PFSK-1 (cell line): ENCODE results near the gene SUZ12. TPM values are rescaled to one million over a fixed set of nuclear protein-coding genes. Genes with fewer than 3 reads are reported as not detected.

ENCODE experiments used
- FOXP2 ChIP-seq: optimal IDR thresholded peaks from 2 replicates; pipeline ENCODE3; 2011; ENCODE audit warnings: borderline replicate concordance, control low read depth, inconsistent platforms; ENCODE audit not compliant: insufficient read depth; ENCODE audit errors: extremely low read length, extremely low read depth
- POLR2AphosphoS5 ChIP-seq: IDR thresholded peaks from 2 replicates; pipeline ENCODE4 v1.6.1; 2012; ENCODE audit warnings: low read depth, mild to moderate bottlenecking, control low read depth, low read length, moderate library complexity
- REST ChIP-seq, 2 experiments: IDR thresholded peaks; 2 replicates each; pipeline versions ENCODE4 v1.6.1 to v1.8.0; 2011 to 2012; ENCODE audit warnings: low read depth in 2 of 2, low read length in 2 of 2, control low read depth in 1 of 2, inconsistent platforms in 1 of 2, mild to moderate bottlenecking in 1 of 2, moderate library complexity in 1 of 2; ENCODE audit not compliant: insufficient read depth in 1 of 2
- SIN3A ChIP-seq: IDR thresholded peaks from 2 replicates; pipeline ENCODE4 v1.6.1; 2012; ENCODE audit warnings: mild to moderate bottlenecking, low read length, moderate library complexity, borderline replicate concordance; ENCODE audit not compliant: insufficient read depth
- TAF1 ChIP-seq: IDR thresholded peaks from 2 replicates; pipeline ENCODE4 v1.6.1; 2012; ENCODE audit warnings: low read length, control low read depth, borderline replicate concordance; ENCODE audit not compliant: insufficient read depth
- polyA plus RNA-seq: library from polyadenylated mRNA; unstranded; fragments of >200 nt; gene quantifications from one replicate; pipeline ENCODE4 v1.2.1, GENCODE V29; 2012; ENCODE audit warnings: low read depth, missing spikeins; ENCODE audit not compliant: insufficient read length

SUZ12 gene
- polyA plus RNA-seq: 15.5 TPM

- peak; percentile 81 for TF ChIP-seq POLR2AphosphoS5
- TF ChIP-seq TAF1: peak; percentile 44; the same call in 1 of the 2 replicates
These were observed at the start of gene SUZ12 for GRCh38 chr17:31936615-31937609. SUZ12 (plus strand) TSS chr17:31937007; CDS start chr17:31937247, 240 bp downstream.

DNA sequence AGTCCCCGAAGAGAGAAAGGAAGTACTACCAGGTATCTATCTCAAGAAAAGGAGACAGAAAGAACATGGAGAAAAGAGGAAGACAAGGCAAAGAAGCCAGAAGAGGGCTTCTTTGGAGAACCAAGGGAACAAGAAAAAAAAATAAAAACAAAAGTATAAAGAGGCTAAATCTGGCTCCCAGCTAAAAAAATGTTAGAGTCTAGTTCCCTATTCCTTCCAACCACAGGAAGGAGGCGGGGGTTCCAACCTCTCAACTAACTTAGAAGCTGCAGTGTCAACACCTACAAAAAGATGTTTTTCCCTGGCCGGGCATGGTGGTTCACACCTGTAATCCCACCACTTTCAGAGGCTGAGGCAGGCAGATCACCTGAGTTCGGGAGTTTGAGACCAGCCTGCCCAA, 48.7 kb upstream of the SUZ12 start:
- TF ChIP-seq REST (IDR thresholded peaks at IDR 0.05; ENCODE audit: insufficient read depth in 1 of 2, low read depth in 2 of 2, low read length in 2 of 2) (no peak), POLR2AphosphoS5 (no peak), SIN3A (no peak), FOXP2 (no peak), TAF1 (no peak)

- no peak for TF ChIP-seq REST (IDR thresholded peaks at IDR 0.05; ENCODE audit: insufficient read depth in 1 of 2, low read depth in 2 of 2, low read length in 2 of 2)
- TF ChIP-seq TAF1: no peak
- TF ChIP-seq SIN3A: no peak
- TF ChIP-seq FOXP2: no peak
- no peak for TF ChIP-seq POLR2AphosphoS5
These were observed 35.9 kb upstream of the SUZ12 start for GRCh38 chr17:31900877-31901276.

DNA sequence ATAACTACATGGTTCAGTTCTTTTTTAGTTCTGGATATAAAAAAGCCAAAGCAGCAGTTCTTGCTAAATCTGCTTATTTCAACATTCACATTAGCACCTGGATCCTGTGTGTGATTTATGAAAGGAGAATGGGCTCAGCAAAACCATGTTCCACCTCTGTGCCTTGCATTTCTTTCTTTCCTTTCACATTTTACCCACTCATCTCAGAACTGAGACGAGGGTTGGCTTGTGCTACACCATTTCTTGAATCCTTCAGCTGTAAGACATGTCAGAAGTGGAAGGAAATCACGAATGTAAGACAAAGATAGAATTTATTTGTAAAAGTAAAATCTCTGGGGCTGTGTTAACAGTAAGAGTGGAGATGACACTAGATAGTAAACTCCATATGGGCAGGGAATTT, 34.1 kb upstream of the SUZ12 start:
- no peak for TF ChIP-seq POLR2AphosphoS5

- no peak for TF ChIP-seq FOXP2
- no peak for TF ChIP-seq SIN3A
- no peak for TF ChIP-seq REST (IDR thresholded peaks at IDR 0.05; ENCODE audit: insufficient read depth in 1 of 2, low read depth in 2 of 2, low read length in 2 of 2)
- no peak for TF ChIP-seq TAF1
- TF ChIP-seq POLR2AphosphoS5: no peak
These were observed 33.4 kb upstream of the SUZ12 start for GRCh38 chr17:31903401-31903800.

- no peak for TF ChIP-seq TAF1
- TF ChIP-seq REST (IDR thresholded peaks at IDR 0.05; ENCODE audit: insufficient read depth in 1 of 2, low read depth in 2 of 2, low read length in 2 of 2): no peak
- no peak for TF ChIP-seq POLR2AphosphoS5
- no peak for TF ChIP-seq SIN3A
These were observed 29.4 kb upstream of the SUZ12 start for GRCh38 chr17:31907342-31907962.
